IMR-90 (cell line): ENCODE data around the gene PANK4. TPM values are rescaled to one million over a fixed set of nuclear protein-coding genes. Genes with fewer than 3 reads are reported as not detected.

ENCODE experiments used
- ATAC-seq: fragments of 200-7000 bp; cut with Tn5 transposase; 2 replicates; pipeline ENCODE4 v1.9.1; 2020; ENCODE audit warnings: low read depth, mild to moderate bottlenecking, moderate library complexity
- BruUV-seq: library from RNA; stranded (reverse); fragments of 400-500 nt; replicated peaks from 2 replicates; lab custom pipeline; 2021; lab: Mats Ljungman, UMichigan
- CTCF ChIA-PET: fragments of 300-600 bp; formaldehyde crosslinking; extraction: SDS; loops from one replicate; lab custom pipeline; 2021; ENCODE audit warnings: antibody characterized with exemption; lab: Yijun Ruan, JAX
- POLR2A ChIA-PET: fragments of 300-600 bp; sonication (Branson Sonifier 250); formaldehyde crosslinking; loops from one replicate; lab custom pipeline; 2022; ENCODE audit warnings: antibody characterized with exemption; ENCODE audit not compliant: unreplicated experiment; lab: Charles Lee
- DNase-seq: peaks from one replicate; pipeline ENCODE4 v3.0.0; 2013
- H2AFZ ChIP-seq: replicated peaks from 2 replicates; pipeline ENCODE3; 2013; ENCODE audit warnings: low read length, mild to moderate bottlenecking; ENCODE audit not compliant: poor library complexity
- H2AK5ac ChIP-seq: 2 replicates; pipeline ENCODE4 v1.6.1; 2013; ENCODE audit warnings: low read depth, low read length, inconsistent platforms
- H2AK9ac ChIP-seq: replicated peaks from 2 replicates; pipeline ENCODE3; 2013; ENCODE audit warnings: mild to moderate bottlenecking, low read depth, low read length, moderate library complexity; ENCODE audit not compliant: poor library complexity
- H2BK120ac ChIP-seq: 2 replicates; pipeline ENCODE4 v1.6.1; 2013; ENCODE audit warnings: low read depth, low read length, inconsistent platforms
- H2BK15ac ChIP-seq: 3 replicates; pipeline ENCODE4 v1.6.1; 2013; ENCODE audit warnings: low read depth, low read length, inconsistent platforms
- H2BK20ac ChIP-seq: 2 replicates; pipeline ENCODE4 v1.6.1; 2013; ENCODE audit warnings: low read depth, mild to moderate bottlenecking, inconsistent platforms, low read length, moderate library complexity
- H2BK5ac ChIP-seq: 2 replicates; pipeline ENCODE4 v1.6.1; 2013; ENCODE audit warnings: mild to moderate bottlenecking, low read depth, low read length, inconsistent platforms; ENCODE audit not compliant: poor library complexity, severe bottlenecking
- H3K14ac ChIP-seq: replicated peaks from 2 replicates; pipeline ENCODE4 v1.6.1; 2013; ENCODE audit warnings: low read depth, low read length, inconsistent platforms
- H3K18ac ChIP-seq: 2 replicates; pipeline ENCODE4 v1.6.1; 2013; ENCODE audit warnings: low read depth, low read length, control low read depth
- H3K23ac ChIP-seq: 2 replicates; pipeline ENCODE4 v1.6.1; 2013; ENCODE audit warnings: low read depth, low read length, inconsistent platforms
- H3K27ac ChIP-seq: 2 replicates; pipeline ENCODE4 v1.5.1; 2013; ENCODE audit warnings: mild to moderate bottlenecking, control low read depth, low read length; ENCODE audit not compliant: insufficient read depth
- H3K27me3 ChIP-seq: 2 replicates; pipeline ENCODE4 v1.6.1; 2013; ENCODE audit warnings: low read length; ENCODE audit not compliant: control insufficient read depth, insufficient read depth
- H3K36me3 ChIP-seq: 2 replicates; pipeline ENCODE4 v1.6.1; 2013; ENCODE audit warnings: low read length, mixed read lengths; ENCODE audit not compliant: control insufficient read depth, insufficient read depth
- H3K4ac ChIP-seq: 2 replicates; pipeline ENCODE4 v1.6.1; 2013; ENCODE audit warnings: low read depth, low read length, inconsistent platforms
- H3K4me1 ChIP-seq: 2 replicates; pipeline ENCODE4 v1.6.1; 2013; ENCODE audit warnings: low read length, mixed read lengths; ENCODE audit not compliant: control insufficient read depth, insufficient read depth
- H3K4me2 ChIP-seq: 2 replicates; pipeline ENCODE4 v1.6.1; 2013; ENCODE audit warnings: low read depth, mild to moderate bottlenecking, control low read depth, low read length, moderate library complexity
- H3K4me3 ChIP-seq: 2 replicates; pipeline ENCODE4 v1.5.1; 2013; ENCODE audit warnings: low read depth, mild to moderate bottlenecking, control low read depth, low read length, moderate library complexity; ENCODE audit not compliant: insufficient read depth
- H3K56ac ChIP-seq: 2 replicates; pipeline ENCODE4 v1.6.1; 2013; ENCODE audit warnings: low read length, inconsistent platforms; ENCODE audit not compliant: insufficient read depth; ENCODE audit errors: extremely low read depth
- H3K79me1 ChIP-seq, 2 experiments: 2 replicates each; pipeline ENCODE4 v1.6.1; 2013; ENCODE audit warnings: low read length in 2 of 2, inconsistent platforms in 1 of 2, low read depth in 1 of 2
- H3K9ac ChIP-seq: 2 replicates; pipeline ENCODE4 v1.6.1; 2013; ENCODE audit warnings: low read depth, low read length, control low read depth
- H3K9me1 ChIP-seq: 2 replicates; pipeline ENCODE4 v1.6.1; 2013; ENCODE audit warnings: low read length, inconsistent platforms; ENCODE audit not compliant: insufficient read depth
- H3K9me3 ChIP-seq: 2 replicates; pipeline ENCODE4 v1.6.1; 2013; ENCODE audit warnings: low read length; ENCODE audit not compliant: control insufficient read depth, insufficient read depth
- H4K20me1 ChIP-seq: 2 replicates; pipeline ENCODE4 v1.6.1; 2013; ENCODE audit warnings: low read length, inconsistent platforms; ENCODE audit not compliant: insufficient read depth
- H4K5ac ChIP-seq: 2 replicates; pipeline ENCODE4 v1.6.1; 2013; ENCODE audit warnings: mild to moderate bottlenecking, low read depth, low read length, control low read depth
- H4K8ac ChIP-seq, 2 experiments: 2 replicates each; pipeline ENCODE4 v1.6.1; 2013; ENCODE audit warnings: low read depth in 2 of 2, low read length in 2 of 2, control low read depth in 1 of 2, inconsistent platforms in 1 of 2
- H4K91ac ChIP-seq: 2 replicates; pipeline ENCODE4 v1.6.1; 2013; ENCODE audit warnings: low read depth, low read length, inconsistent platforms; ENCODE audit not compliant: insufficient read depth
- FOS ChIP-seq: fragments of 150-350 bp; IDR thresholded peaks from 2 replicates; pipeline ENCODE4 v1.6.1; 2016; ENCODE audit warnings: low read depth, low read length
- MAFK ChIP-seq: IDR thresholded peaks from 2 replicates; pipeline ENCODE4 v1.6.1; 2012; ENCODE audit warnings: low read depth, low read length, improper control_type of control experiment
- MXI1 ChIP-seq: IDR thresholded peaks from 2 replicates; pipeline ENCODE4 v1.6.1; 2012; ENCODE audit warnings: low read depth, mild to moderate bottlenecking, low read length, moderate library complexity, borderline replicate concordance
- NFE2L2 ChIP-seq: fragments of 150-350 bp; IDR thresholded peaks from 2 replicates; pipeline ENCODE4 v1.6.1; 2016; ENCODE audit warnings: low read depth, mild to moderate bottlenecking, low read length
- RAD21 ChIP-seq: IDR thresholded peaks from 2 replicates; pipeline ENCODE4 v1.6.1; 2012; ENCODE audit warnings: low read length, improper control_type of control experiment
- WGBS, 2 experiments: methylation state at CpG; one replicate each; pipeline versions ENCODE4 v1.1.5 to v1.1.7; 2013; ENCODE audit warnings: missing lambda C conversion rate in 2 of 2; ENCODE audit not compliant: insufficient read length in 1 of 2; ENCODE audit errors: extremely low coverage in 2 of 2; 5-methylcytosine and 5-hydroxymethylcytosine counted together
- dilution Hi-C: fragments of 300-500 bp; cut with HindIII; formaldehyde crosslinking; loops from one replicate; pipeline ENCODE4 v1.14.3; 2018; ENCODE audit warnings: low sequenced_read_pairs; ENCODE audit not compliant: unreplicated experiment
- in situ Hi-C: fragments of 300-500 bp; cut with MboI; formaldehyde crosslinking; loops from 3 replicates; pipeline ENCODE4 v1.14.3; 2019; ENCODE audit warnings: low sequenced_read_pairs, inconsistent platforms, mixed read lengths
- intact Hi-C: fragments of 100-400 bp; cut with micrococcal nuclease; formaldehyde crosslinking; loops from 2 replicates; pipeline ENCODE4 v1.10.0; 2022
- polyA plus RNA-seq, 3 experiments: library from polyadenylated mRNA; depleted of rRNA; stranded (reverse); fragments of >200 nt; gene quantifications; 2 replicates each; pipeline ENCODE4 v1.2.3, GENCODE V29; 2012; ENCODE audit warnings: low replicate concordance in 1 of 3
- total RNA-seq: library from RNA; depleted of rRNA; stranded (reverse); fragments of >200 nt; gene quantifications from 2 replicates; pipeline ENCODE4 v1.2.3, GENCODE V29; 2012
- TF ChIP-seq, protein P1 (sequence below): fragments of 150-350 bp; IDR thresholded peaks from 2 replicates; pipeline ENCODE4 v1.6.1; 2016; ENCODE audit warnings: low read depth, mild to moderate bottlenecking, low read length, moderate library complexity, borderline replicate concordance

PANK4 gene
- total and polyA plus RNA-seq, 2 of the 4 experiments (the other 2 are of a cell fraction): 14.0 to 18.5 TPM

- dilution Hi-C loops: no loop called here
- no peak overlapping the region for H2BK15ac ChIP-seq
- H3K18ac ChIP-seq: no peak overlapping the region
- H3K23ac ChIP-seq: no peak overlapping the region
- H3K36me3 ChIP-seq: no peaks in the 10 kb centered on the region
- no peak overlapping the region for H2BK120ac ChIP-seq
- H2AK9ac ChIP-seq: no peak overlapping the region
- H3K56ac ChIP-seq: no peak overlapping the region
- H3K27me3 ChIP-seq: peaks cover 3% of the 10 kb centered on the region; the same call in 1 of the 2 replicates
- no peak overlapping the region for H3K27ac ChIP-seq
- TF ChIP-seq RAD21 (no peak), NFE2L2 (no peak), FOS (no peak), MAFK (no peak), MXI1 (no peak)
- TF ChIP-seq, protein P1, sequence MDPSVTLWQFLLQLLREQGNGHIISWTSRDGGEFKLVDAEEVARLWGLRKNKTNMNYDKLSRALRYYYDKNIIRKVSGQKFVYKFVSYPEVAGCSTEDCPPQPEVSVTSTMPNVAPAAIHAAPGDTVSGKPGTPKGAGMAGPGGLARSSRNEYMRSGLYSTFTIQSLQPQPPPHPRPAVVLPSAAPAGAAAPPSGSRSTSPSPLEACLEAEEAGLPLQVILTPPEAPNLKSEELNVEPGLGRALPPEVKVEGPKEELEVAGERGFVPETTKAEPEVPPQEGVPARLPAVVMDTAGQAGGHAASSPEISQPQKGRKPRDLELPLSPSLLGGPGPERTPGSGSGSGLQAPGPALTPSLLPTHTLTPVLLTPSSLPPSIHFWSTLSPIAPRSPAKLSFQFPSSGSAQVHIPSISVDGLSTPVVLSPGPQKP: no peak
- H3K4ac ChIP-seq: no peak overlapping the region
- no TSS peak for BruUV-seq
- H3K4me3 ChIP-seq: no peak overlapping the region
- no peak overlapping the region for H2BK20ac ChIP-seq
- ChIA-PET POLR2A (no interaction called here), CTCF (no interaction called here)
- H2AFZ ChIP-seq: no peak overlapping the region
- intact Hi-C loops: no loop called here
- H3K9ac ChIP-seq: no peak overlapping the region
- no peak overlapping the region for H3K14ac ChIP-seq
- WGBS, 2 experiments: 88% methylated on average over 3 of the region's 16 CpGs; no CpG with 5 or more reads in 1 of the 2 experiments
- peaks cover 3% of the 10 kb centered on the region; the same call in 1 of the 2 replicates for H3K9me1 ChIP-seq
- DNase-seq (no peak), ATAC-seq (no peak)
- no peak overlapping the region for H4K8ac ChIP-seq
- in situ Hi-C loops: no loop called here
- H3K4me2 ChIP-seq: no peak overlapping the region
- H2AK5ac ChIP-seq: no peak overlapping the region
- no peaks in the 10 kb centered on the region for H4K20me1 ChIP-seq
- no peak overlapping the region for H2BK5ac ChIP-seq
- H3K79me1 ChIP-seq: no peaks in the 10 kb centered on the region
- no peak overlapping the region for H4K91ac ChIP-seq
- no peaks in the 10 kb centered on the region for H3K4me1 ChIP-seq
- H4K5ac ChIP-seq: no peak overlapping the region
- H3K9me3 ChIP-seq: peaks cover 9% of the 10 kb centered on the region
These were observed 42.4 kb downstream of the PANK4 start for GRCh38 chr1:2483970-2484369.
